HepG2 (cell line): ENCODE data around the gene PIEZO1.

Experiments used
- TAF1 ChIP-seq: sonication (generic); formaldehyde crosslinking; IDR thresholded peaks from 2 replicates; pipeline ENCODE4 v1.4.0; 2020; ENCODE audit warnings: missing genetic modification reagents
- ZBTB1 ChIP-seq: sonication (generic); formaldehyde crosslinking; IDR thresholded peaks from 2 replicates; pipeline ENCODE4 v1.4.0; 2020; ENCODE audit warnings: missing genetic modification reagents, borderline replicate concordance
- TF ChIP-seq, protein P1 (sequence below), 2 experiments: sonication (generic) in 1 of 2; formaldehyde crosslinking in 1 of 2; IDR thresholded peaks; 2 replicates each; pipeline versions ENCODE4 v1.5.1 to v1.6.1; 2011 to 2020; ENCODE audit warnings: borderline replicate concordance in 1 of 2, low read depth in 1 of 2, low read length in 1 of 2, mild to moderate bottlenecking in 1 of 2, missing genetic modification reagents in 1 of 2, moderate library complexity in 1 of 2

DNA sequence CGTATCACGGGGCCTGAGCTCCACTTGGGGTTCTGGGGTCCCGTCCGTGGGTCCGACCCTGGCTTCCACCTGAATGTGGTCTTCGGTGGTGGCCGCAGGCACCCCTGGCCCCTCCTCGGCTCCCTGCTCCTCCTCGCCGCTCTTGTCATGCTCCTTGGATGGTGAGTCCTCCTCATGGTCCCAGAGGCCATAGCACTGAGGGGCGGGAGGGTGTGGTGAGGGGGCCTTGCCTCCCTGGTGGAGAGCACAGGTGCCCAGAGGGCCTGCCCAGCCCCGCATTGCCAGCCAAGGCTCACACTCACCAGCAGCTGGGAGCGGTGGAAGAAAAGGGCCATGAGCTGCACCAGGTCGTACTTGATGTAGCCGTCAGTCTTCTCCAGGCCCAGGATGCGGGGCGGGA is 63.8 kb downstream of the PIEZO1 start:
- TF ChIP-seq TAF1 (CRISPR knock-in tag) (no peak), ZBTB1 (CRISPR knock-in tag) (no peak)
- TF ChIP-seq, protein P1, sequence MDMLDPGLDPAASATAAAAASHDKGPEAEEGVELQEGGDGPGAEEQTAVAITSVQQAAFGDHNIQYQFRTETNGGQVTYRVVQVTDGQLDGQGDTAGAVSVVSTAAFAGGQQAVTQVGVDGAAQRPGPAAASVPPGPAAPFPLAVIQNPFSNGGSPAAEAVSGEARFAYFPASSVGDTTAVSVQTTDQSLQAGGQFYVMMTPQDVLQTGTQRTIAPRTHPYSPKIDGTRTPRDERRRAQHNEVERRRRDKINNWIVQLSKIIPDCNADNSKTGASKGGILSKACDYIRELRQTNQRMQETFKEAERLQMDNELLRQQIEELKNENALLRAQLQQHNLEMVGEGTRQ (IDR thresholded peaks at IDR 0.05; ENCODE audit: low read depth, low read length) = no peak
- TF ChIP-seq, protein P1 (CRISPR knock-in tag; IDR thresholded peaks at IDR 0.05; ENCODE audit: borderline replicate concordance) = no peak
